Activated naive CD4-positive, alpha-beta T cell treated with anti-CD3 and anti-CD28 coated beads, Interleukin-2, amount 50 U/mL, for 72 hours (primary cell): ENCODE measurements around the gene FGFR2. TPM values are rescaled to one million over a fixed set of nuclear protein-coding genes. Genes with fewer than 3 reads are reported as not detected.
A peak's percentile ranks its signal among the peaks of the same experiment; 100 is the strongest.

Experiments used
- ATAC-seq, 2 donors: fragments of 150-1000 bp; cut with Tn5 transposase; 2 replicates each; pipeline ENCODE4 v1.10.0; 2021; ENCODE audit warnings: mild to moderate bottlenecking in 2 of 2, moderate library complexity in 2 of 2
- DNase-seq, 2 donors: peaks; one replicate each; pipeline ENCODE4 v3.0.0; 2021 to 2022; ENCODE audit warnings: low spot score in 2 of 2
- H3K27ac Mint-ChIP-seq, 2 donors: one replicate each; pipeline ENCODE4 v1.8.0; 2022; ENCODE audit warnings: mild to moderate bottlenecking in 2 of 2, mixed read lengths in 2 of 2
- H3K36me3 Mint-ChIP-seq, 2 donors: one replicate each; pipeline ENCODE4 v1.8.0; 2022; ENCODE audit warnings: mixed read lengths in 2 of 2
- H3K9me3 Mint-ChIP-seq, 2 donors: one replicate each; pipeline ENCODE4 v1.8.0; 2022; ENCODE audit warnings: mixed read lengths in 2 of 2
- total RNA-seq, 2 donors: library from RNA; stranded (reverse); gene quantifications; one replicate each; pipeline ENCODE4 v1.2.3, GENCODE V29; 2022

FGFR2 gene
- total RNA-seq, 2 donors from 2014 or later: not detected

GRCh38 chr10:121615435-121615793 is 17.2 kb upstream of the FGFR2 start:
- H3K9me3 Mint-ChIP-seq: peaks cover 0 to 7% of the 10 kb centered on the region in 2 donors

GRCh38 chr10:121614613-121615434 is 16.6 kb upstream of the FGFR2 start:
- ATAC-seq: no peak
- no peak for DNase-seq
- Mint-ChIP-seq H3K9me3 (peaks cover 0 to 7% of the 10 kb centered on the region in 2 donors), H3K27ac (no peak overlapping the region), H3K36me3 (no peaks in the 10 kb centered on the region)

More at GRCh38 chr10:121615435-121615793, 17.2 kb upstream of the FGFR2 start:
- Mint-ChIP-seq H3K36me3 (no peaks in the 10 kb centered on the region), H3K27ac (no peak overlapping the region)
- ATAC-seq (no peak), DNase-seq (no peak)

- DNase-seq (no peak), ATAC-seq (no peak)
- H3K9me3 Mint-ChIP-seq: no peaks in the 10 kb centered on the region
- H3K36me3 Mint-ChIP-seq: no peaks in the 10 kb centered on the region
- H3K27ac Mint-ChIP-seq: no peak overlapping the region
Measured at GRCh38 chr10:121613456-121613855, 15.2 kb upstream of the FGFR2 start.

GRCh38 chr10:121611393-121612159 is 13.3 kb upstream of the FGFR2 start:
- ATAC-seq: no peak
- no peaks in the 10 kb centered on the region for H3K9me3 Mint-ChIP-seq

GRCh38 chr10:121610798-121611323 is 12.6 kb upstream of the FGFR2 start:
- Mint-ChIP-seq H3K27ac (no peak overlapping the region), H3K36me3 (no peaks in the 10 kb centered on the region), H3K9me3 (no peaks in the 10 kb centered on the region)
- DNase-seq (no peak), ATAC-seq (no peak)

More at GRCh38 chr10:121611393-121612159, 13.3 kb upstream of the FGFR2 start:
- no peaks in the 10 kb centered on the region for H3K36me3 Mint-ChIP-seq
- no peak for DNase-seq
- no peak overlapping the region for H3K27ac Mint-ChIP-seq

- H3K27ac Mint-ChIP-seq: no peak overlapping the region
- DNase-seq (no peak), ATAC-seq (no peak)
- no peaks in the 10 kb centered on the region for H3K9me3 Mint-ChIP-seq
- no peaks in the 10 kb centered on the region for H3K36me3 Mint-ChIP-seq
Measured at GRCh38 chr10:121609426-121610380, 11.5 kb upstream of the FGFR2 start.

GRCh38 chr10:121608469-121609190 is 10.4 kb upstream of the FGFR2 start:
- ATAC-seq (peak; percentile 63 to 90), DNase-seq (peak in 1 of 2 donors; percentile 71)
- H3K9me3 Mint-ChIP-seq: no peaks in the 10 kb centered on the region
- H3K36me3 Mint-ChIP-seq: no peaks in the 10 kb centered on the region
- H3K27ac Mint-ChIP-seq: no peak overlapping the region

- ATAC-seq: no peak
- no peak for DNase-seq
- Mint-ChIP-seq H3K27ac (no peak overlapping the region), H3K36me3 (no peaks in the 10 kb centered on the region), H3K9me3 (no peaks in the 10 kb centered on the region)
Measured at GRCh38 chr10:121607310-121608055, 9.2 kb upstream of the FGFR2 start.

- DNase-seq: no peak
- H3K27ac Mint-ChIP-seq: no peak overlapping the region
- no peak for ATAC-seq
- no peaks in the 10 kb centered on the region for H3K9me3 Mint-ChIP-seq
- H3K36me3 Mint-ChIP-seq: no peaks in the 10 kb centered on the region
Measured at GRCh38 chr10:121605708-121606107, 7.5 kb upstream of the FGFR2 start.

- no peak for DNase-seq
- H3K36me3 Mint-ChIP-seq: peaks cover 0 to 6% of the 10 kb centered on the region in 2 donors
- no peak overlapping the region for H3K27ac Mint-ChIP-seq
- no peak for ATAC-seq
- H3K9me3 Mint-ChIP-seq: no peaks in the 10 kb centered on the region
Measured at GRCh38 chr10:121601458-121601857, 3.2 kb upstream of the FGFR2 start.

GRCh38 chr10:121600611-121601010 is 2.4 kb upstream of the FGFR2 start:
- Mint-ChIP-seq H3K9me3 (no peaks in the 10 kb centered on the region), H3K27ac (no peak overlapping the region), H3K36me3 (peaks cover 0 to 12% of the 10 kb centered on the region in 2 donors)
- DNase-seq: no peak
- no peak for ATAC-seq

GRCh38 chr10:121599947-121600346 is 1.7 kb upstream of the FGFR2 start:
- DNase-seq (no peak), ATAC-seq (no peak)
- H3K27ac Mint-ChIP-seq: no peak overlapping the region
- no peaks in the 10 kb centered on the region for H3K9me3 Mint-ChIP-seq
- peaks cover 0 to 12% of the 10 kb centered on the region in 2 donors for H3K36me3 Mint-ChIP-seq

- Mint-ChIP-seq H3K36me3 (peaks cover 0 to 12% of the 10 kb centered on the region in 2 donors), H3K27ac (no peak overlapping the region), H3K9me3 (no peaks in the 10 kb centered on the region)
- ATAC-seq: no peak
- DNase-seq: no peak
Measured at GRCh38 chr10:121597504-121598262, 561 bp downstream of the FGFR2 start.

GRCh38 chr10:121596689-121597503 is 1.3 kb downstream of the FGFR2 start:
- no peaks in the 10 kb centered on the region for H3K9me3 Mint-ChIP-seq
- DNase-seq (no peak), ATAC-seq (no peak)
- no peak overlapping the region for H3K27ac Mint-ChIP-seq
- H3K36me3 Mint-ChIP-seq: peaks cover 0 to 12% of the 10 kb centered on the region in 2 donors
